GM21367 (cell line): ENCODE data around the gene MAGED4B.
"Not testable (repeated sequence)": the region's sequence is repeated elsewhere in the genome, so short reads cannot be mapped to it uniquely, and the experiment has no call there.

Experiments
- ATAC-seq: cut with Tn5 transposase; IDR thresholded peaks from one replicate; pipeline ENCODE4 v1.9.1; 2021; ENCODE audit not compliant: unreplicated experiment

The MAGED4B gene, protein sequence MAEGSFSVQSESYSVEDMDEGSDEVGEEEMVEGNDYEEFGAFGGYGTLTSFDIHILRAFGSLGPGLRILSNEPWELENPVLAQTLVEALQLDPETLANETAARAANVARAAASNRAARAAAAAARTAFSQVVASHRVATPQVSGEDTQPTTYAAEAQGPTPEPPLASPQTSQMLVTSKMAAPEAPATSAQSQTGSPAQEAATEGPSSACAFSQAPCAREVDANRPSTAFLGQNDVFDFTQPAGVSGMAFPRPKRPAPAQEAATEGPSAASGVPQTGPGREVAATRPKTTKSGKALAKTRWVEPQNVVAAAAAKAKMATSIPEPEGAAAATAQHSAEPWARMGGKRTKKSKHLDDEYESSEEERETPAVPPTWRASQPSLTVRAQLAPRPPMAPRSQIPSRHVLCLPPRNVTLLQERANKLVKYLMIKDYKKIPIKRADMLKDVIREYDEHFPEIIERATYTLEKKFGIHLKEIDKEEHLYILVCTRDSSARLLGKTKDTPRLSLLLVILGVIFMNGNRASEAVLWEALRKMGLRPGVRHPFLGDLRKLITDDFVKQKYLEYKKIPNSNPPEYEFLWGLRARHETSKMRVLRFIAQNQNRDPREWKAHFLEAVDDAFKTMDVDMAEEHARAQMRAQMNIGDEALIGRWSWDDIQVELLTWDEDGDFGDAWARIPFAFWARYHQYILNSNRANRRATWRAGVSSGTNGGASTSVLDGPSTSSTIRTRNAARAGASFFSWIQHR

DNA sequence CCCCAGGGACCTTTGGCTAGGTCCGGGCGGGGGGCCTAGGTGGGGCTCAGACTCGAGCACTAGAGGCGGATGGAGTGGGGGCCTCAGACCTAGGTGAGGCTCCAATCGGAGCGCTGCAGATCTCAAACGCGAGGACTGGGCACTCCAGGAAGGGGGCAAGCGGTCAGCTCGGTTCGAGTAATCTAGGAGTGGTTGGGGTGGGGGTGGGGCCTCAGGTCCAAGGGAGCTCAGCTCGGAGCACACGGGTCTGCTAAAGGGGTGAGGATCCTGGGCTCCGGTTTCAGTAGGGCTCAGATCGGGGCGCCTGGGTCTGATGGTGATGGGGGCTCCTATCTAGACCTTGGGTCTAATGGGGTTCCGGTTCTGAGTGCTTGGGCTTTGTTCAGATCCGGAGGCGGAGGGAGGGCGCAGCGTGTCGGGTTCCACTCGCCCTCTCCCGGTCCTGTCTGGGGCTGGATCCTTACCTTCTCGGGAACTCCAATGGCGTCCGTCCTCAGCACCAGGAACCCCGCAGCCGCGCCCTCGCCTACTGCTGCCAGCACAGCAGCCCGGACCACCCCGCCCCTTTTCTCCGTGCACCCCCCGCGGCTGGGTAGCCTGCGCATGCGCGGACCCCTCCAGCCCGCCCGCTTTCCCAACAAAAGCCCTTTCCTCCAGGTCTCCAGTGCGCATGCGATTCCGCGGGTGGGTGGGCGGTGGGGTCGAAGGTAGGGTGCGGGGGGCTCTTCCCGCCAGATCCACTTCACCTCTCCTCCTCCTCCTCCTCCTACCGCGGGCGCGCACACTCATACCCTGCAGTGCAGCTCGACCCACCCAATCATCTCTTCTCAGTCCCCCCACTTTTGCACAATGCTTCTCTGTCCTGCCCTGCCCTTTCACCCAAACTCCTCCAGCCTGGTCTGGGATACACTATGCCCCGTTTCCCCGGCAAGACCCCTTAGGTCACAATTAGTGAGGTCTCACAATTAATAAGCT is at the start of gene MAGED4B:
TSS of gene MAGED4B (minus strand) at position 518 of the 975 bp plus-strand sequence. CDS start 1,011 bp downstream, outside the sequence.
- ATAC-seq = not testable (repeated sequence)

GRCh38 chrX:52118262-52118661 is 49.3 kb upstream of the MAGED4B start:
- no peak for ATAC-seq

DNA sequence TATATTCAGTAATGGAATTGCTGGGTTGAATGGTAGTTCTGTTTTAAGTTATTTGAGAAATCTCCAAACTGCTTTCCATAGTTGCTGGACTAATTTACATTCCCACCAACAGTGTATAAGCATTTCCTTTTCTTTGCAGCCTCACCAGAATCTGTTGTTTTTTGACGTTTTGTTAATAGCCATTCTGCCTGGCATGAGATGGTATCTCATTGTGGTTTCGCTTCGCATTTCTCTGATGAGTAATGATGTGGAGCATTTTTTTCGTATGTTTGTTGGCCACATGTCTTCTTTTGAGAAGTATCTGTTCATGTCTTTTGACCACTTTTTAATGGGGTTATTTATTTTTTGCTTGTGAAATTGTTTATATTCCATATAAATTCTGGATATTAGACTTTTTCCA is 13.6 kb upstream of the MAGED4B start:
- no peak for ATAC-seq

GRCh38 chrX:52078131-52078530 is 9.1 kb upstream of the MAGED4B start:
- ATAC-seq = no peak

GRCh38 chrX:52042288-52042687 is 26.7 kb downstream of the MAGED4B start:
- ATAC-seq = not testable (repeated sequence)

DNA sequence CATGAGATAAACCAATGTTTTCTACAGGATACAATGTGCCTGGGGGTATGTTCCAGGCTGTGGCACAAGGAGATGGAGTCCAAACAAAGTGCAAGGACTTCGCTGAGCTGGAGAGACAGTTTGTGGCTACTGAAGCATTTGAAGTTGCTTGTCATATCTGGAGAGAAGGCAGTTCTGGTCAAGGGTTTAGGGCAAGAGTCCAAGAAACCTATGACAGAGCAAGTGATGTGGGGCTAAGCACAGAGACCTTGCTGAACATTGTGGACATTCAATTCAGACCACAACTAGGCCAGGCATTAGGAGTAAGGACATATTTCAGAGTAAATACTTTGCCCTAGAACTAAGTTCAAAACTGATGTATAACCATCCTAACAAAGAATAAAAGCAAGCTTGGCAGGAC is 34.8 kb downstream of the MAGED4B start:
- no peak for ATAC-seq

DNA sequence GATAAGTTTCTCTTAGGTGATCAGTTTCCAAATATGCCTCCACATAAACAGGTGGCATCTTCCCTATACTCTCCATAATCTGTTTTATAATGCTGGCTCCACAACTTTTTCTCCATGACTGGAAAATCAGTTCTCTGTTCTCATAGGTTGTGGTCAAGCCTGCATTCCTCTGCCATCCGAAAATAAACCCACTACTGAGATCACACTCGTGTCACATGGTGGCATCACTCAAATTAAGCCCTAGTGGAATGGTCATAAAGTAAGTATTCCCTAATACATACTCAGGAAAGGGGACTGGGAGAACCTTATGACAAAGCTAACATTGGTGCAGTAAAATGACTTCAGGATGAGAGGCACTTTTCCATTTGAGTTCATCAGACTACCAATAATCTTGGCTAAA is 37.6 kb downstream of the MAGED4B start:
- no peak for ATAC-seq

DNA sequence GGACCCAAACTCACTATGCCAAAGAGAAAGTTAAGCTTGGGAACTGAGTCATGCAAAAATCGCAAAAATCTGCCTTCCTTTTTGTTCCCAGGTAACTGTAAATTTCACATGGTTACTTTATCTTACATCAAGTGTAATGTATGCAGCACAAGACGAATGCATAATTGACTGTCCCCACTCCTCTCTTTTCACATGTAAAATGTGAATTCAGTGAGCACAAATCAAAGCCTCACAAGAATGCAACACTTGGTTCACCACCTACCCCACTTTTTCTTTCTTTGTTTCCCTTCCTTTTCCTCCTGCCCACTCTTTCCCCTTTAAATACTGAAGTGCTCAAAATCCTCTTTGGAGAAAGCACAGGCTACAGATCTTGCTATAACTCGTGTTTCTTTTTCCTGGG is 53.2 kb downstream of the MAGED4B start:
- ATAC-seq = no peak
